Right lobe of liver (tissue), 6 donors: ENCODE results near the gene UVRAG. TPM values are rescaled to one million over a fixed set of nuclear protein-coding genes. Genes with fewer than 3 reads are reported as not detected.
"Not testable (repeated sequence)": the region's sequence is repeated elsewhere in the genome, so short reads cannot be mapped to it uniquely, and the experiment has no call there.

Experiments used
- ATAC-seq, 4 donors: fragments of 200-7000 bp; cut with Tn5 transposase; one replicate each; pipeline ENCODE4 v1.9.1; 2020; ENCODE audit warnings: mild to moderate bottlenecking in 4 of 4, moderate library complexity in 4 of 4
- DNase-seq, 3 donors: peaks; one replicate each; pipeline ENCODE4 v3.0.0-alpha.2; 2020
- H3K27ac ChIP-seq, 3 donors: fragments of 200-600 bp; one replicate each; pipeline ENCODE4 v1.8.0; 2022
- H3K27me3 ChIP-seq, 2 donors: fragments of 200-600 bp; one replicate each; pipeline ENCODE4 v1.8.0; 2022
- H3K36me3 ChIP-seq, 4 donors: fragments of 200-600 bp; sonication (generic) in 1 of 4; one replicate each; pipeline versions ENCODE4 v1.5.1 to v1.8.0; 2017 to 2022; ENCODE audit warnings: control low read depth in 1 of 4
- H3K4me1 ChIP-seq, 4 donors: fragments of 200-600 bp; sonication (generic) in 1 of 4; one replicate each; pipeline versions ENCODE4 v1.5.1 to v1.8.0; 2017 to 2022; ENCODE audit warnings: control low read depth in 1 of 4
- H3K4me3 ChIP-seq, 3 donors: fragments of 200-600 bp; one replicate each; pipeline ENCODE4 v1.8.0; 2022
- H3K9me3 ChIP-seq, 4 donors: fragments of 200-600 bp; sonication (generic) in 1 of 4; one replicate each; pipeline versions ENCODE4 v1.5.1 to v1.8.0; 2017 to 2022; ENCODE audit warnings: control low read depth in 1 of 4
- POLR2A ChIP-seq: fragments of 450-650 bp; IDR thresholded peaks from one replicate; pipeline ENCODE4 v1.6.1; 2017; ENCODE audit warnings: antibody characterized with exemption, mild to moderate bottlenecking
- WGBS: methylation state at CpG from one replicate; pipeline ENCODE4 v1.1.6; 2018; ENCODE audit warnings: low coverage, low lambda C conversion rate; ENCODE audit not compliant: insufficient coverage; ENCODE audit errors: missing lambda C conversion rate; 5-methylcytosine and 5-hydroxymethylcytosine counted together
- intact Hi-C, 2 donors: fragments of 100-400 bp; cut with DNase I; formaldehyde crosslinking; loops; one replicate each; pipeline versions ENCODE4 v1.11.2 to v1.14.1; 2022
- total RNA-seq, 6 experiments: library from RNA; depleted of rRNA in 2 of 6; stranded (reverse); fragments of >200 nt in 2 of 6; fragmentation: NEBNext Ultra II Directional in 3 of 6; extraction: Animal tissue kit (Norgen Biotek cat#: 25700) in 3 of 6; gene quantifications; one replicate each; pipeline versions ENCODE4 v1.1.0 to v1.2.4, GENCODE V29; 2016 to 2023
- TF ChIP-seq, protein P1 (sequence below), 4 donors: fragments of 200-600 bp in 3 of 4; fragments of 450-650 bp in 1 of 4; IDR thresholded peaks; one replicate each; pipeline versions ENCODE4 v1.5.1 to v1.8.0; 2016 to 2022; ENCODE audit warnings: antibody characterized with exemption in 4 of 4, mild to moderate bottlenecking in 2 of 4
- donor health status: DM: no; HTN: yes; CAD: no.
- donor health status: DM: no; HTN: no; CAD: no.
- donor health status: DM: no; HTN: no; CAD: no.
- donor health status: DM: no; HTN: yes; CAD: no.
- donor health status: DM: no; HTN: yes; CAD: no.

Gene UVRAG
- total RNA-seq, 6 experiments from 2014 or later, result 8.8 to 12.6 (median 10.3) TPM

DNA sequence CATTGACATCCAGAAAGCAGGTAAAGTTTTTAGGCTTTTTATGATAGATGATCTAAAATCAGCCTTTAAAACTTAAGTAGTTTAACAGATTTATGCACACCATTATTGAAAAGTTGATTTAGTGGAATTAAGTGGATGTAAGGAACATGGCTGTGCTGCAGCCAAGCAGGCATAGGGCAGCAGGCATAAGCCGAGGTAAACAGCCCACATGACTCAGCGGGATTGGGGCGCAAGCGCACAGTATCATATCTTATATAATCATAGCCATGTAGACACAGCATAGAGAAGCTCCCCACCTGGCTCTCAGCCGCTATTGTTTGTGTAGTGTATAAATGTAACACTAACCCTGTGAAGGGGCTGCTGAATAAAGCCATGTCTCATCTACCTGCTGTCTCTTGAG is 233.8 kb downstream of the UVRAG start:
- WGBS, result no CpG with 5 or more reads among the region's 5 CpGs
- Histone ChIP-seq H3K9me3 (no peaks in the 10 kb centered on the region), H3K27ac (no peak overlapping the region), H3K4me1 (no peaks in the 10 kb centered on the region), H3K4me3 (no peak overlapping the region), H3K36me3 (no peaks in the 10 kb centered on the region), H3K27me3 (no peaks in the 10 kb centered on the region)
- TF ChIP-seq, protein P1, sequence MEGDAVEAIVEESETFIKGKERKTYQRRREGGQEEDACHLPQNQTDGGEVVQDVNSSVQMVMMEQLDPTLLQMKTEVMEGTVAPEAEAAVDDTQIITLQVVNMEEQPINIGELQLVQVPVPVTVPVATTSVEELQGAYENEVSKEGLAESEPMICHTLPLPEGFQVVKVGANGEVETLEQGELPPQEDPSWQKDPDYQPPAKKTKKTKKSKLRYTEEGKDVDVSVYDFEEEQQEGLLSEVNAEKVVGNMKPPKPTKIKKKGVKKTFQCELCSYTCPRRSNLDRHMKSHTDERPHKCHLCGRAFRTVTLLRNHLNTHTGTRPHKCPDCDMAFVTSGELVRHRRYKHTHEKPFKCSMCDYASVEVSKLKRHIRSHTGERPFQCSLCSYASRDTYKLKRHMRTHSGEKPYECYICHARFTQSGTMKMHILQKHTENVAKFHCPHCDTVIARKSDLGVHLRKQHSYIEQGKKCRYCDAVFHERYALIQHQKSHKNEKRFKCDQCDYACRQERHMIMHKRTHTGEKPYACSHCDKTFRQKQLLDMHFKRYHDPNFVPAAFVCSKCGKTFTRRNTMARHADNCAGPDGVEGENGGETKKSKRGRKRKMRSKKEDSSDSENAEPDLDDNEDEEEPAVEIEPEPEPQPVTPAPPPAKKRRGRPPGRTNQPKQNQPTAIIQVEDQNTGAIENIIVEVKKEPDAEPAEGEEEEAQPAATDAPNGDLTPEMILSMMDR (IDR thresholded peaks at IDR 0.05), result no peak
- no peak for TF ChIP-seq POLR2A
- DNase-seq (no peak), ATAC-seq (no peak)
- intact Hi-C loops, result no loop called here

DNA sequence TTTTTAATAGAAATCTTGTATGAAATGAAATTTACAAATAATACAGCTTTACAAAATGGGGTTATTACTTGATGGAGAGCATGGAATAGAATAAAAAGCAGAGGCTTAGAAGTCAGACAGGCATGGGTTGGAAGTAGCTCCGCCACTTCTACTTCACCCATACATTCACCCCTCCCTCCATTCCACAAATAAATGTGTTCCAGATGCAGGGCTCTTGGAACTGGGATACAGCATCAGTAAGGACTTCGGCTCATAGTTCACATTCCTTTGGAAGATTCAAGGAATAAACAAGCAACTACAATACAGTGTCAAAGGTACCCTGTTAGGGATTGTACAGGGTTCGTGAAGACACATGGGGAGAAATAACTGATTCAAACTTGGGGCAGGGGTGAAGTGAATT is 234.5 kb downstream of the UVRAG start:
- DNase-seq, result no peak
- Histone ChIP-seq H3K9me3 (no peaks in the 10 kb centered on the region), H3K27ac (no peak overlapping the region), H3K4me3 (no peak overlapping the region), H3K36me3 (no peaks in the 10 kb centered on the region), H3K27me3 (no peaks in the 10 kb centered on the region), H3K4me1 (no peaks in the 10 kb centered on the region)
- no peak for TF ChIP-seq POLR2A
- TF ChIP-seq, protein P1 (IDR thresholded peaks at IDR 0.05), result no peak
- WGBS, result 80% methylated on average over 3 of the region's 3 CpGs
- intact Hi-C loops, result no loop called here
- ATAC-seq, result no peak

GRCh38 chr11:76051937-76052336 is 236.9 kb downstream of the UVRAG start:
- Histone ChIP-seq H3K27ac (no peak overlapping the region), H3K9me3 (no peaks in the 10 kb centered on the region), H3K36me3 (no peaks in the 10 kb centered on the region), H3K4me1 (no peaks in the 10 kb centered on the region), H3K27me3 (no peaks in the 10 kb centered on the region), H3K4me3 (no peak overlapping the region)
- no peak for DNase-seq
- 86% methylated on average over 2 of the region's 2 CpGs for WGBS
- peak in 1 of 4 donors; percentile 48 for ATAC-seq
- TF ChIP-seq, protein P1 (IDR thresholded peaks at IDR 0.05), result no peak
- no peak for TF ChIP-seq POLR2A
- intact Hi-C loops, result no loop called here

DNA sequence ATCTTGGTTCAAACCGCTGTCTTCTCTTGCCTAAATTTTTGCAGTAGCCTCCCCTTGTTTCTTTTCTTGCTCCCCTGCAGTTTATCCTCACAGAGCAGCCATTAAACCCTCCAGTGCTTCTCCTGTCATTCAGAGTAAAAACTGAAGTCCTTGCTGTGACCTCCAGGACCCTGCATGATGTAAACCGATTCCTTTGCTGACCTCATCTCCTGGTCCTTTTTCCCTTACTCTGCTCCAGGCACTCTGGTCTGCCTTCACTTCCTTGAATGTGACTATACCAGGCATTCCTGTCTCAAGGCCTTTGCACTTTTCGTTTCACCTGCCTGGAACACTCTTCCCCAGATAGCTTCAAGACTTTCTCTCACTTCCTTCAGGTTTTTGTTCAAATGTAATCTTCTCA is 239.3 kb downstream of the UVRAG start:
- TF ChIP-seq, protein P1 (IDR thresholded peaks at IDR 0.05), result no peak
- TF ChIP-seq POLR2A, result no peak
- ATAC-seq, result no peak
- intact Hi-C loops, result no loop called here
- no peaks in the 10 kb centered on the region for H3K4me1 ChIP-seq
- no peak overlapping the region for H3K4me3 ChIP-seq
- H3K27me3 ChIP-seq, result no peaks in the 10 kb centered on the region
- H3K27ac ChIP-seq, result no peak overlapping the region
- WGBS, result 85% methylated on average over 3 of the region's 3 CpGs
- H3K9me3 ChIP-seq, result no peaks in the 10 kb centered on the region
- no peak for DNase-seq
- no peaks in the 10 kb centered on the region for H3K36me3 ChIP-seq

- no peaks in the 10 kb centered on the region for H3K4me1 ChIP-seq
- H3K9me3 ChIP-seq, result no peaks in the 10 kb centered on the region
- no peak overlapping the region for H3K4me3 ChIP-seq
- H3K27ac ChIP-seq, result no peak overlapping the region
- peaks cover 0 to 4% (median 0%) of the 10 kb centered on the region in 4 donors for H3K36me3 ChIP-seq
- intact Hi-C loops, result no loop called here
- ATAC-seq (no peak), DNase-seq (no peak)
- H3K27me3 ChIP-seq, result no peaks in the 10 kb centered on the region
- 56% methylated on average over 1 of the region's 1 CpG for WGBS
- no peak for TF ChIP-seq POLR2A
- TF ChIP-seq, protein P1 (IDR thresholded peaks at IDR 0.05), result no peak
Observed at GRCh38 chr11:76056876-76057275, 241.9 kb downstream of the UVRAG start.

- H3K36me3 ChIP-seq, intact Hi-C loops, H3K4me1 ChIP-seq, H3K9me3 ChIP-seq, H3K27me3 ChIP-seq, DNase-seq, H3K27ac ChIP-seq, ATAC-seq, H3K4me3 ChIP-seq: not testable (repeated sequence)
- WGBS, result no CpG with 5 or more reads among the region's 35 CpGs
Observed at GRCh38 chr11:76060475-76061036, 245.5 kb downstream of the UVRAG start.
